Tibial nerve (tissue), 4 donors: ENCODE measurements around the gene NKX2-4. TPM values are rescaled to one million over a fixed set of nuclear protein-coding genes. Genes with fewer than 3 reads are reported as not detected.

Experiments
- DNase-seq, 2 donors: peaks; one replicate each; pipeline ENCODE4 v3.0.0-alpha.2; 2019; ENCODE audit warnings: low spot score in 2 of 2
- H3K27ac ChIP-seq, 4 donors: fragments of 200-600 bp; sonication (generic) in 3 of 4; one replicate each; pipeline ENCODE4 v1.5.1; 2017 to 2019; ENCODE audit warnings: mild to moderate bottlenecking in 1 of 4
- H3K27me3 ChIP-seq, 2 donors: fragments of 200-600 bp; sonication (generic) in 1 of 2; one replicate each; pipeline versions ENCODE4 v1.5.1 to v1.6.0; 2017 to 2019
- H3K36me3 ChIP-seq, 3 donors: fragments of 200-600 bp; sonication (generic); one replicate each; pipeline ENCODE4 v1.5.1; 2018 to 2019
- H3K4me1 ChIP-seq, 4 donors: fragments of 200-600 bp; sonication (generic) in 3 of 4; one replicate each; pipeline ENCODE4 v1.5.1; 2017 to 2019
- H3K4me3 ChIP-seq, 4 donors: fragments of 200-600 bp; sonication (generic) in 3 of 4; one replicate each; pipeline ENCODE4 v1.5.1; 2017 to 2019; ENCODE audit warnings: mild to moderate bottlenecking in 1 of 4, moderate library complexity in 1 of 4
- H3K9me3 ChIP-seq, 4 donors: fragments of 200-600 bp; sonication (generic) in 3 of 4; one replicate each; pipeline ENCODE4 v1.5.1; 2017 to 2019
- CTCF ChIP-seq, 5 experiments: fragments of 200-600 bp in 3 of 5; fragments of 450-650 bp in 2 of 5; sonication (generic) in 3 of 5; IDR thresholded peaks; one replicate each; pipeline ENCODE4 v1.5.1; 2016 to 2019; ENCODE audit warnings: antibody characterized with exemption in 5 of 5, mild to moderate bottlenecking in 3 of 5, moderate library complexity in 2 of 5
- EP300 ChIP-seq, 2 donors: sonication (generic); formaldehyde crosslinking; IDR thresholded peaks; one replicate each; pipeline ENCODE4 v1.6.1; 2017; ENCODE audit warnings: antibody characterized with exemption in 2 of 2, mild to moderate bottlenecking in 1 of 2
- POLR2A ChIP-seq, 2 donors: fragments of 450-650 bp; IDR thresholded peaks; one replicate each; pipeline ENCODE4 v1.6.1; 2017; ENCODE audit warnings: antibody characterized with exemption in 2 of 2, mild to moderate bottlenecking in 2 of 2, moderate library complexity in 2 of 2
- WGBS, 2 donors: methylation state at CpG; one replicate each; pipeline ENCODE4 v1.1.5; 2018; 5-methylcytosine and 5-hydroxymethylcytosine counted together
- total RNA-seq, 4 donors: library from RNA; depleted of rRNA; stranded (reverse); fragments of >200 nt; gene quantifications; one replicate each; pipeline ENCODE4 v1.1.0, GENCODE V29; 2016

The NKX2-4 gene
- total RNA-seq, 4 donors from 2014 or later, result not detected

- DNase-seq, result no peak
- no peak for TF ChIP-seq CTCF (IDR thresholded peaks at IDR 0.05)
- TF ChIP-seq EP300 (IDR thresholded peaks at IDR 0.05), result no peak
- no peak for TF ChIP-seq POLR2A (IDR thresholded peaks at IDR 0.05)
- Histone ChIP-seq H3K9me3 (no peaks in the 10 kb centered on the region), H3K27me3 (no peaks in the 10 kb centered on the region), H3K36me3 (peaks cover 0 to 26% (median 8%) of the 10 kb centered on the region in 3 donors), H3K4me3 (no peak overlapping the region), H3K27ac (no peak overlapping the region), H3K4me1 (peaks cover 0 to 3% (median 0%) of the 10 kb centered on the region in 4 donors)
- 91% methylated on average over 9 of the region's 9 CpGs for WGBS, 2 donors
Measured at GRCh38 chr20:21377701-21378100, 19.6 kb downstream of the NKX2-4 start.

DNA sequence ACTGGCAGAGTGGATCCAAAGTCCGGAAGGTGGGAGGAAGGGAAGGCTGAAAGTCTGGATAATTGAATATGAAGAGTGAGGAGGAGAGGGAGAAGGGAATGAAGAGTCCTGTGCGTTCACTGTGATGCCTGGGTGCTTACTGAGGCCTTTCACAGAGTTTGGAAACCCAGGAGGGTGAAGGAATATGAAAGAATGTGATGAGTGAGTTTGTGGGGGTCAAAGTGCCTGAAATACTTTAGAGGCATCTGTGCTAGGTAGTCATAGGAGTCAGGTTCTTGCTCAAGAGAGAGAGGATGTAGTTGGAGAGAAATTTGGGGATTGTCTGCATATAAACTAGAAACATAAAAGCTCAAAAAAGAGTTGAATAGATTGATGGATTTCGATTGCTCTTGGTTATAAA, 20.7 kb downstream of the NKX2-4 start:
- Histone ChIP-seq H3K27me3 (no peaks in the 10 kb centered on the region), H3K27ac (no peak overlapping the region), H3K4me1 (peaks cover 0 to 3% (median 0%) of the 10 kb centered on the region in 4 donors), H3K9me3 (no peaks in the 10 kb centered on the region), H3K4me3 (no peak overlapping the region), H3K36me3 (peaks cover 0 to 16% (median 0%) of the 10 kb centered on the region in 3 donors)
- TF ChIP-seq CTCF (IDR thresholded peaks at IDR 0.05) (no peak), POLR2A (IDR thresholded peaks at IDR 0.05) (no peak), EP300 (IDR thresholded peaks at IDR 0.05) (no peak)
- DNase-seq, result no peak
- 93 to 97% methylated on average over 3 of the region's 3 CpGs for WGBS, 2 donors

DNA sequence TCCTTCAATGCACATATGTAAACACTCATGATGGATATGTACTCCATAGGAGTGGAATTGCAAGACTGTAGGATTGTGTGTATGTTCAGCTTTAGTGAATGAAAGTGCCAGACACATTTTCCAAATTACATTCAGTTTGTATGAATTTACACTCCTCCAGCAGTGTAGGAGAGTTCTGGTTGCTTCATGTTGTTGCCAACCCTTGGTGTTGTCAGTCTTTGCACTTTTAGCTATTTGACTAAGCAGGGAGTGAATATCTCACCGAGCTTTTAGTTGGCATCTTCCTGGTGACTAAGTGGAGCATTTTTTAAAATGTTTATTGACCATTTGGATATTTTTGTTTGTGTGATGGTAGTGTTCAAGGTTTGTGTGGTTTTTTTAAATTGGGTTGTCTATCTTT, 23.9 kb downstream of the NKX2-4 start:
- H3K4me1 ChIP-seq, result peaks cover 0 to 10% (median 0%) of the 10 kb centered on the region in 4 donors
- DNase-seq, result no peak
- WGBS, 2 donors, result 78 to 79% methylated on average over 1 of the region's 1 CpG
- no peak overlapping the region for H3K4me3 ChIP-seq
- no peaks in the 10 kb centered on the region for H3K9me3 ChIP-seq
- H3K27ac ChIP-seq, result no peak overlapping the region
- TF ChIP-seq CTCF (IDR thresholded peaks at IDR 0.05) (no peak), EP300 (IDR thresholded peaks at IDR 0.05) (no peak), POLR2A (IDR thresholded peaks at IDR 0.05) (no peak)
- H3K36me3 ChIP-seq, result peaks cover 0 to 32% (median 0%) of the 10 kb centered on the region in 3 donors
- no peaks in the 10 kb centered on the region for H3K27me3 ChIP-seq

GRCh38 chr20:21372016-21372415, 25.3 kb downstream of the NKX2-4 start:
- Histone ChIP-seq H3K27me3 (no peaks in the 10 kb centered on the region), H3K27ac (no peak overlapping the region), H3K4me3 (no peak overlapping the region), H3K36me3 (peaks cover 0 to 47% (median 0%) of the 10 kb centered on the region in 3 donors), H3K9me3 (no peaks in the 10 kb centered on the region), H3K4me1 (peaks cover 0 to 10% (median 0%) of the 10 kb centered on the region in 4 donors)
- TF ChIP-seq CTCF (IDR thresholded peaks at IDR 0.05), result no peak
- no peak for TF ChIP-seq EP300 (IDR thresholded peaks at IDR 0.05)
- TF ChIP-seq POLR2A (IDR thresholded peaks at IDR 0.05), result no peak
- WGBS, 2 donors, result 67 to 76% methylated on average over 2 of the region's 2 CpGs
- no peak for DNase-seq

GRCh38 chr20:21371193-21371592, 26.1 kb downstream of the NKX2-4 start:
- no peak overlapping the region for H3K27ac ChIP-seq
- DNase-seq, result no peak
- no peak for TF ChIP-seq EP300 (IDR thresholded peaks at IDR 0.05)
- no peak for TF ChIP-seq POLR2A (IDR thresholded peaks at IDR 0.05)
- no peak for TF ChIP-seq CTCF (IDR thresholded peaks at IDR 0.05)
- WGBS, 2 donors, result 92 to 100% methylated on average over 1 of the region's 1 CpG
- H3K36me3 ChIP-seq, result peaks cover 0 to 48% (median 2%) of the 10 kb centered on the region in 3 donors
- peaks cover 0 to 10% (median 0%) of the 10 kb centered on the region in 4 donors for H3K4me1 ChIP-seq
- no peaks in the 10 kb centered on the region for H3K27me3 ChIP-seq
- no peak overlapping the region for H3K4me3 ChIP-seq
- no peaks in the 10 kb centered on the region for H3K9me3 ChIP-seq
